ENCODE measurements around the gene PITRM1. TPM values are rescaled to one million over a fixed set of nuclear protein-coding genes. Genes with fewer than 3 reads are reported as not detected.

The PITRM1 gene
- total and polyA plus RNA-seq, 7 donors, result 16.6 to 70.3 (median 48.5) TPM

- peak overlapping the region in 1 of 4 donors; percentile 34 for H3K27ac ChIP-seq
- no peaks in the 10 kb centered on the region for H3K9me3 ChIP-seq
- no peaks in the 10 kb centered on the region for H3K27me3 ChIP-seq
- H3K4me3 ChIP-seq, result no peak overlapping the region
- peaks cover 0 to 42% (median 34%) of the 10 kb centered on the region in 4 donors for H3K4me1 ChIP-seq
- H3K36me3 ChIP-seq, result peaks cover 0 to 9% (median 3%) of the 10 kb centered on the region in 4 donors
- DNase-seq, result no peak
- WGBS, 2 donors, result 90 to 94% methylated on average over 11 of the region's 11 CpGs
- TF ChIP-seq POLR2A (IDR thresholded peaks at IDR 0.05) (no peak), EP300 (IDR thresholded peaks at IDR 0.05) (no peak), CTCF (IDR thresholded peaks at IDR 0.05) (no peak), POLR2AphosphoS5 (IDR thresholded peaks at IDR 0.05) (no peak)
- intact Hi-C loops (cut with DNase I), result no loop called here
Observed at GRCh38 chr10:3098689-3099088, 73.9 kb downstream of the PITRM1 start.

- H3K9me3 ChIP-seq, result no peaks in the 10 kb centered on the region
- H3K27me3 ChIP-seq, result no peaks in the 10 kb centered on the region
- H3K27ac ChIP-seq, result peak overlapping the region in 3 of 4 donors; percentile 5 to 69 (median 56)
- H3K36me3 ChIP-seq, result peaks cover 0 to 9% (median 3%) of the 10 kb centered on the region in 4 donors
- WGBS, 2 donors, result 91 to 95% methylated on average over 9 of the region's 9 CpGs
- no peak overlapping the region for H3K4me3 ChIP-seq
- no peak for TF ChIP-seq EP300 (IDR thresholded peaks at IDR 0.05)
- intact Hi-C loops (cut with DNase I), result no loop called here
- H3K4me1 ChIP-seq, result peaks cover 0 to 28% (median 27%) of the 10 kb centered on the region in 4 donors
- DNase-seq, result no peak
Observed at GRCh38 chr10:3097160-3097559, 75.4 kb downstream of the PITRM1 start.

GRCh38 chr10:3096149-3096548, 76.4 kb downstream of the PITRM1 start:
- no peak for DNase-seq
- Histone ChIP-seq H3K9me3 (no peaks in the 10 kb centered on the region), H3K4me3 (peak overlapping the region in 3 of 4 donors; percentile 5 to 18 (median 5)), H3K27ac (peak overlapping the region; percentile 78 to 84 (median 80)), H3K36me3 (peaks cover 0 to 9% (median under 1%) of the 10 kb centered on the region in 4 donors), H3K4me1 (peaks cover 0 to 38% (median 35%) of the 10 kb centered on the region in 4 donors), H3K27me3 (no peaks in the 10 kb centered on the region)
- TF ChIP-seq POLR2A (IDR thresholded peaks at IDR 0.05) (no peak), CTCF (IDR thresholded peaks at IDR 0.05) (no peak), EP300 (IDR thresholded peaks at IDR 0.05) (no peak), POLR2AphosphoS5 (IDR thresholded peaks at IDR 0.05) (no peak)
- 23 to 66% methylated on average over 16 of the region's 16 CpGs for WGBS, 2 donors
- intact Hi-C loops (cut with DNase I), result no loop called here

GRCh38 chr10:3095373-3096139, 77.0 kb downstream of the PITRM1 start:
- peak overlapping the region; percentile 78 to 84 (median 80) for H3K27ac ChIP-seq
- H3K9me3 ChIP-seq, result no peaks in the 10 kb centered on the region
- peak overlapping the region in 3 of 4 donors; percentile 5 to 18 (median 5) for H3K4me3 ChIP-seq
- peak in 3 of 4 donors; percentile 17 to 82 (median 27) for TF ChIP-seq EP300 (IDR thresholded peaks at IDR 0.05)
- peak; percentile 46 to 90 (median 74) for TF ChIP-seq POLR2AphosphoS5 (IDR thresholded peaks at IDR 0.05)
- no peak for TF ChIP-seq CTCF (IDR thresholded peaks at IDR 0.05)
- H3K36me3 ChIP-seq, result peaks cover 0 to 9% (median 0%) of the 10 kb centered on the region in 4 donors
- no peaks in the 10 kb centered on the region for H3K27me3 ChIP-seq
- 4 to 21% methylated on average over 17 of the region's 17 CpGs for WGBS, 2 donors
- DNase-seq, result peak; percentile 80
- intact Hi-C loops (cut with DNase I), result no loop called here
- H3K4me1 ChIP-seq, result peaks cover 0 to 44% (median 41%) of the 10 kb centered on the region in 4 donors

- Histone ChIP-seq H3K4me1 (peaks cover 0 to 52% (median 49%) of the 10 kb centered on the region in 4 donors), H3K4me3 (peak overlapping the region in 1 of 4 donors; percentile 9), H3K27me3 (no peaks in the 10 kb centered on the region), H3K36me3 (peaks cover 0 to 3% (median 0%) of the 10 kb centered on the region in 4 donors), H3K9me3 (no peaks in the 10 kb centered on the region), H3K27ac (peak overlapping the region; percentile 78 to 84 (median 80))
- WGBS, 2 donors, result 84 to 87% methylated on average over 5 of the region's 5 CpGs
- intact Hi-C loops (cut with DNase I), result no loop called here
- no peak for DNase-seq
- no peak for TF ChIP-seq POLR2AphosphoS5 (IDR thresholded peaks at IDR 0.05)
- no peak for TF ChIP-seq POLR2A (IDR thresholded peaks at IDR 0.05)
- TF ChIP-seq CTCF (IDR thresholded peaks at IDR 0.05), result no peak
- TF ChIP-seq EP300 (IDR thresholded peaks at IDR 0.05), result no peak
Observed at GRCh38 chr10:3094609-3095036, 78.0 kb downstream of the PITRM1 start.
